HepG2 (cell line): Measurements from ENCODE around the gene TMEM145. TPM values are rescaled to one million over a fixed set of nuclear protein-coding genes. Genes with fewer than 3 reads are reported as not detected.
A peak's percentile ranks its signal among the peaks of the same experiment; 100 is the strongest.

Source experiments
- DNMT1 ChIP-seq: sonication (generic); formaldehyde crosslinking; IDR thresholded peaks from 2 replicates; pipeline ENCODE4 v1.5.1; 2020; ENCODE audit warnings: mild to moderate bottlenecking, missing genetic modification reagents
- FOSL1 ChIP-seq: sonication (generic); formaldehyde crosslinking; IDR thresholded peaks from 2 replicates; pipeline ENCODE4 v1.9.0; 2021; ENCODE audit warnings: missing genetic modification reagents, borderline replicate concordance
- HDAC1 ChIP-seq: sonication (generic); formaldehyde crosslinking; IDR thresholded peaks from 2 replicates; pipeline ENCODE4 v1.5.1; 2020; ENCODE audit warnings: mild to moderate bottlenecking, missing genetic modification reagents
- HDAC2 ChIP-seq: sonication (generic); formaldehyde crosslinking; IDR thresholded peaks from 2 replicates; pipeline ENCODE4 v1.4.0; 2020; ENCODE audit warnings: missing genetic modification reagents
- HES4 ChIP-seq: sonication (generic); formaldehyde crosslinking; IDR thresholded peaks from 2 replicates; pipeline ENCODE4 v1.9.0; 2021; ENCODE audit warnings: mild to moderate bottlenecking, missing genetic modification reagents, borderline replicate concordance
- KLF6 ChIP-seq: IDR thresholded peaks from 2 replicates; pipeline ENCODE4 v1.8.0; 2016; ENCODE audit warnings: missing biosample characterization, missing genetic modification reagents
- POLR2G ChIP-seq: fragments of 200-400 bp; formaldehyde crosslinking; IDR thresholded peaks from 2 replicates; pipeline ENCODE4 v1.6.1; 2018; ENCODE audit warnings: mild to moderate bottlenecking, low read depth, low read length, moderate library complexity
- RAD21 ChIP-seq: fragments of 450-650 bp; formaldehyde crosslinking; IDR thresholded peaks from 2 replicates; pipeline ENCODE4 v1.5.0; 2020; ENCODE audit warnings: mild to moderate bottlenecking
- RXRA ChIP-seq: sonication (generic); formaldehyde crosslinking; IDR thresholded peaks from 2 replicates; pipeline ENCODE4 v1.5.1; 2020; ENCODE audit warnings: missing genetic modification reagents
- RXRB ChIP-seq: IDR thresholded peaks from 2 replicates; pipeline ENCODE4 v1.6.1; 2016; ENCODE audit warnings: borderline replicate concordance, missing genetic modification reagents, missing compliant biosample characterization
- SAFB2 ChIP-seq: sonication (generic); formaldehyde crosslinking; IDR thresholded peaks from 2 replicates; pipeline ENCODE4 v1.5.1; 2020; ENCODE audit warnings: missing genetic modification reagents, low read depth, mild to moderate bottlenecking, borderline replicate concordance
- TARDBP ChIP-seq: sonication (generic); formaldehyde crosslinking; IDR thresholded peaks from 2 replicates; pipeline ENCODE4 v1.8.0; 2022; ENCODE audit warnings: mild to moderate bottlenecking, missing genetic modification reagents
- TCF7 ChIP-seq: sonication (generic); IDR thresholded peaks from 2 replicates; pipeline ENCODE4 v1.6.1; 2016; ENCODE audit warnings: antibody characterized with exemption, low read depth
- TEAD3 ChIP-seq: optimal IDR thresholded peaks from 2 replicates; pipeline ENCODE3; 2016; ENCODE audit warnings: borderline replicate concordance
- XRCC5 ChIP-seq: fragments of 200-400 bp; formaldehyde crosslinking; optimal IDR thresholded peaks from 2 replicates; pipeline ENCODE3; 2017; ENCODE audit warnings: mild to moderate bottlenecking, low read length
- ZBTB38 ChIP-seq: sonication (generic); formaldehyde crosslinking; IDR thresholded peaks from 2 replicates; pipeline ENCODE4 v1.5.1; 2020; ENCODE audit warnings: mild to moderate bottlenecking, missing genetic modification reagents
- ZBTB7A ChIP-seq: sonication (generic); formaldehyde crosslinking; IDR thresholded peaks from 2 replicates; pipeline ENCODE4 v1.8.0; 2022; ENCODE audit warnings: mild to moderate bottlenecking, missing genetic modification reagents
- ZFY ChIP-seq: sonication (generic); formaldehyde crosslinking; IDR thresholded peaks from 2 replicates; pipeline ENCODE4 v1.4.0; 2020; ENCODE audit warnings: missing genetic modification reagents
- ZNF329 ChIP-seq: sonication (generic); formaldehyde crosslinking; IDR thresholded peaks from 2 replicates; pipeline ENCODE4 v1.9.0; 2021; ENCODE audit warnings: low read depth, mild to moderate bottlenecking, missing genetic modification reagents
- ZNF788 ChIP-seq: sonication (generic); formaldehyde crosslinking; IDR thresholded peaks from 2 replicates; pipeline ENCODE4 v1.5.0; 2020; ENCODE audit warnings: mild to moderate bottlenecking, missing genetic modification reagents, borderline replicate concordance
- polyA plus RNA-seq, 8 experiments: library from polyadenylated mRNA; depleted of rRNA in 3 of 8; stranded (reverse) in 7 of 8; unstranded in 1 of 8; fragments of >200 nt; fragmentation: Illumina TruSeq in 4 of 8; extraction: Trizol in 4 of 8; gene quantifications; 2 replicates each; pipeline versions ENCODE4 v1.2.1 to v1.2.3, GENCODE V29; 2011 to 2016; ENCODE audit warnings: low read depth in 4 of 8, missing spikeins in 1 of 8, mixed read lengths in 1 of 8; ENCODE audit not compliant: insufficient read depth in 1 of 8
- total RNA-seq, 5 experiments: library from RNA; depleted of rRNA; stranded (reverse); fragments of >200 nt; fragmentation: Illumina TruSeq; extraction: Trizol; gene quantifications; 2 replicates each; pipeline ENCODE4 v1.2.3, GENCODE V29; 2016; ENCODE audit warnings: low read depth in 1 of 5
- TF ChIP-seq, protein P1 (sequence below): sonication (generic); formaldehyde crosslinking; IDR thresholded peaks from 2 replicates; pipeline ENCODE4 v1.5.1; 2020; ENCODE audit warnings: mild to moderate bottlenecking, moderate library complexity, missing genetic modification reagents
- TF ChIP-seq, protein P2 (sequence below): sonication (generic); formaldehyde crosslinking; IDR thresholded peaks from 2 replicates; pipeline ENCODE4 v1.9.0; 2022; ENCODE audit warnings: low read depth, missing genetic modification reagents
- TF ChIP-seq, protein P3 (sequence below): sonication (generic); formaldehyde crosslinking; IDR thresholded peaks from 2 replicates; pipeline ENCODE4 v1.5.1; 2020; ENCODE audit warnings: missing genetic modification reagents, mild to moderate bottlenecking, borderline replicate concordance
- TF ChIP-seq, protein P4 (sequence below): IDR thresholded peaks from 2 replicates; pipeline ENCODE4 v1.6.1; 2016; ENCODE audit warnings: low read depth, control low read depth
- TF ChIP-seq, protein P5 (sequence below): IDR thresholded peaks from 2 replicates; pipeline ENCODE4 v1.6.1; 2012; ENCODE audit warnings: inconsistent platforms

Gene TMEM145
- total and polyA plus RNA-seq, 2 of the 13 experiments (the other 11 are each of a cell fraction or from before 2014, with no cell fraction given): 0.07 to 5.1 TPM

DNA sequence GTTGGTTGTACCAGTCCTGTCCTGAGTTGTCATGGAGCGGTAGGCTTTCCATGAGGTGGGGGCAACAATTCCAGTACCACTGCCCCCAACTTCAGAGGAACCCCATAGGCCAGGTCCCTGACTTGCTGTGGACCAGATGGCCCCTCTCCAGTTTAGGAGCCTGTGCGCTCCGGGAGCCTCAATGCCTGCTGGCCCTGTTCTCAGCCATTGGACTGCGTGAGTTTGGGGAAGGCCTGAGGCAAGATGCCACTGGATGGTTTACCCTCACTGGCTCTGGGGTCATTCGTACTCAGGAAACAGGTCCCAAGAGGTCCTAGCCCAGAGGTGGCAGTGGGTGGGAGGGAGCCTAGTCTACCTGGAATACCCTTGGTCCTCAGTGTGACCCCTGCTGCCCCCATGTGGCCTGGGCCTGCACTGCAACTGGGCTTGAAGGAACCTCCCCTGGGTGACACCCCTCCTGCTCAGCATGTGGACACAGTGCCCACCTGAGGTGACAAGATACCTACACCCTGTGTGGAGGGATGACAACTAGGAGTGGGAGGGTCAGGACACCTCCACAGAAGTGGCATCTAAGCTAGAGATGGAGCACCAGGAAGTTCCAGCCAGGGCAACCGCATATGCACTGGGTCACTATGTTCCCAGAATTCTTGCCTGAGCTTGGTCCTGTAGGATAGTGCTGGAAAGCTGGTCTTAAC lies 17.1 kb upstream of the TMEM145 start (continued):
- TF ChIP-seq TARDBP (CRISPR knock-in tag): peak; percentile 55; the same call in 1 of the 2 replicates
- TF ChIP-seq RXRA (CRISPR knock-in tag): peak; percentile 30
- no peak for TF ChIP-seq KLF6 (CRISPR knock-in tag)
- TF ChIP-seq, protein P1, sequence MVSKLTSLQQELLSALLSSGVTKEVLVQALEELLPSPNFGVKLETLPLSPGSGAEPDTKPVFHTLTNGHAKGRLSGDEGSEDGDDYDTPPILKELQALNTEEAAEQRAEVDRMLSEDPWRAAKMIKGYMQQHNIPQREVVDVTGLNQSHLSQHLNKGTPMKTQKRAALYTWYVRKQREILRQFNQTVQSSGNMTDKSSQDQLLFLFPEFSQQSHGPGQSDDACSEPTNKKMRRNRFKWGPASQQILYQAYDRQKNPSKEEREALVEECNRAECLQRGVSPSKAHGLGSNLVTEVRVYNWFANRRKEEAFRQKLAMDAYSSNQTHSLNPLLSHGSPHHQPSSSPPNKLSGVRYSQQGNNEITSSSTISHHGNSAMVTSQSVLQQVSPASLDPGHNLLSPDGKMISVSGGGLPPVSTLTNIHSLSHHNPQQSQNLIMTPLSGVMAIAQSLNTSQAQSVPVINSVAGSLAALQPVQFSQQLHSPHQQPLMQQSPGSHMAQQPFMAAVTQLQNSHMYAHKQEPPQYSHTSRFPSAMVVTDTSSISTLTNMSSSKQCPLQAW (CRISPR knock-in tag): peak; percentile 56
- TF ChIP-seq SAFB2: peak; percentile 68; the same call in 1 of the 2 replicates
- TF ChIP-seq ZNF788 (CRISPR knock-in tag): peak; percentile 3; the same call in 1 of the 2 replicates
- no peak for TF ChIP-seq TCF7
- TF ChIP-seq XRCC5: peak; percentile 92
- peak; percentile 39 for TF ChIP-seq TEAD3
- TF ChIP-seq, protein P2, sequence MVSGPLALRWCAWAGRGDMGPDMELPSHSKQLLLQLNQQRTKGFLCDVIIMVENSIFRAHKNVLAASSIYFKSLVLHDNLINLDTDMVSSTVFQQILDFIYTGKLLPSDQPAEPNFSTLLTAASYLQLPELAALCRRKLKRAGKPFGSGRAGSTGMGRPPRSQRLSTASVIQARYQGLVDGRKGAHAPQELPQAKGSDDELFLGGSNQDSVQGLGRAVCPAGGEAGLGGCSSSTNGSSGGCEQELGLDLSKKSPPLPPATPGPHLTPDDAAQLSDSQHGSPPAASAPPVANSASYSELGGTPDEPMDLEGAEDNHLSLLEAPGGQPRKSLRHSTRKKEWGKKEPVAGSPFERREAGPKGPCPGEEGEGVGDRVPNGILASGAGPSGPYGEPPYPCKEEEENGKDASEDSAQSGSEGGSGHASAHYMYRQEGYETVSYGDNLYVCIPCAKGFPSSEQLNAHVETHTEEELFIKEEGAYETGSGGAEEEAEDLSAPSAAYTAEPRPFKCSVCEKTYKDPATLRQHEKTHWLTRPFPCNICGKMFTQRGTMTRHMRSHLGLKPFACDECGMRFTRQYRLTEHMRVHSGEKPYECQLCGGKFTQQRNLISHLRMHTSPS (CRISPR knock-in tag): 0 out of 2 replicates have a peak, but pooled peaks have one; percentile 12
- TF ChIP-seq, protein P3, sequence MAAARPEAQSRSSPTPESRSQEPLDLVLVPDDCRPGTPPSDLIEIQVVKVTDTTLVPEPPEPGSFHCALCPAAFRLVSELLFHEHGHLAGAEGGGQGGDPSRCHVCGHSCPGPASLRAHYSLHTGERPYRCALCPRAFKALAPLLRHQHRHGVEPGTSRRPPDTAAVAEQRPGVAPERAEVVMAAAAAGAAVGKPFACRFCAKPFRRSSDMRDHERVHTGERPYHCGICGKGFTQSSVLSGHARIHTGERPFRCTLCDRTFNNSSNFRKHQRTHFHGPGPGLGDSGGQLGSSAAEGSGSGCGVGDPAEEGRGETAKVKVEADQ (CRISPR knock-in tag): peak; percentile 88; the same call in 1 of the 2 replicates
- 0 out of 2 replicates have a peak, but pooled peaks have one; percentile 13 for TF ChIP-seq RXRB (CRISPR knock-in tag)
- TF ChIP-seq HDAC2 (CRISPR knock-in tag): no peak
- 0 out of 2 replicates have a peak, but pooled peaks have one; percentile 39 for TF ChIP-seq POLR2G
- 0 out of 2 replicates have a peak, but pooled peaks have one; percentile 8 for TF ChIP-seq ZFY (CRISPR knock-in tag)
- peak; percentile 15; the same call in 1 of the 2 replicates for TF ChIP-seq ZBTB38
- TF ChIP-seq, protein P4, sequence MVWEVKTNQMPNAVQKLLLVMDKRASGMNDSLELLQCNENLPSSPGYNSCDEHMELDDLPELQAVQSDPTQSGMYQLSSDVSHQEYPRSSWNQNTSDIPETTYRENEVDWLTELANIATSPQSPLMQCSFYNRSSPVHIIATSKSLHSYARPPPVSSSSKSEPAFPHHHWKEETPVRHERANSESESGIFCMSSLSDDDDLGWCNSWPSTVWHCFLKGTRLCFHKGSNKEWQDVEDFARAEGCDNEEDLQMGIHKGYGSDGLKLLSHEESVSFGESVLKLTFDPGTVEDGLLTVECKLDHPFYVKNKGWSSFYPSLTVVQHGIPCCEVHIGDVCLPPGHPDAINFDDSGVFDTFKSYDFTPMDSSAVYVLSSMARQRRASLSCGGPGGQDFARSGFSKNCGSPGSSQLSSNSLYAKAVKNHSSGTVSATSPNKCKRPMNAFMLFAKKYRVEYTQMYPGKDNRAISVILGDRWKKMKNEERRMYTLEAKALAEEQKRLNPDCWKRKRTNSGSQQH (CRISPR knock-in tag): peak; percentile 53; the same call in 1 of the 2 replicates
- TF ChIP-seq ZNF329 (CRISPR knock-in tag): no peak
- no peak for TF ChIP-seq FOSL1 (CRISPR knock-in tag)
- TF ChIP-seq RAD21 (CRISPR knock-in tag): peak; percentile 67
- peak; percentile 37; the same call in 1 of the 2 replicates for TF ChIP-seq ZBTB7A
- no peak for TF ChIP-seq HDAC1 (CRISPR knock-in tag)
- peak; percentile 74; the same call in 1 of the 2 replicates for TF ChIP-seq DNMT1 (CRISPR knock-in tag)
- TF ChIP-seq, protein P5, sequence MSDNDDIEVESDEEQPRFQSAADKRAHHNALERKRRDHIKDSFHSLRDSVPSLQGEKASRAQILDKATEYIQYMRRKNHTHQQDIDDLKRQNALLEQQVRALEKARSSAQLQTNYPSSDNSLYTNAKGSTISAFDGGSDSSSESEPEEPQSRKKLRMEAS: 0 out of 2 replicates have a peak, but pooled peaks have one; percentile 27
- TF ChIP-seq HES4 (CRISPR knock-in tag): 0 out of 2 replicates have a peak, but pooled peaks have one; percentile 10
